Esophagus squamous epithelium (tissue), 5 donors: Measurements from ENCODE around the gene ADAMTSL1. TPM values are rescaled to one million over a fixed set of nuclear protein-coding genes. Genes with fewer than 3 reads are reported as not detected.

ENCODE experiments used
- DNase-seq: peaks from one replicate; lab custom pipeline; 2025; lab: John Stamatoyannopoulos, UW
- H3K27ac ChIP-seq, 4 donors: fragments of 200-600 bp; sonication (generic); one replicate each; pipeline ENCODE4 v1.5.1; 2016 to 2019; ENCODE audit warnings: mild to moderate bottlenecking in 1 of 4
- H3K27me3 ChIP-seq, 4 donors: fragments of 200-600 bp; sonication (generic); 1 replicate in 3 of 4; 2 replicates in 1 of 4; pipeline versions ENCODE4 v1.5.1 to v1.6.0; 2017 to 2021; ENCODE audit warnings: antibody characterized with exemption in 1 of 4
- H3K36me3 ChIP-seq, 3 donors: fragments of 200-600 bp; sonication (generic); one replicate each; pipeline ENCODE4 v1.5.1; 2016 to 2019
- H3K4me1 ChIP-seq, 3 donors: fragments of 200-600 bp; sonication (generic); one replicate each; pipeline ENCODE4 v1.5.1; 2017 to 2019
- H3K4me3 ChIP-seq, 4 donors: fragments of 200-600 bp; sonication (generic); 1 replicate in 3 of 4; 2 replicates in 1 of 4; pipeline ENCODE4 v1.5.1; 2016 to 2019; ENCODE audit warnings: mild to moderate bottlenecking in 2 of 4, moderate library complexity in 1 of 4
- H3K9me3 ChIP-seq, 3 donors: fragments of 200-600 bp; sonication (generic); one replicate each; pipeline ENCODE4 v1.5.1; 2016 to 2019
- POLR2A ChIP-seq, 4 donors: fragments of 450-650 bp; IDR thresholded peaks; one replicate each; pipeline ENCODE4 v1.6.1; 2017; ENCODE audit warnings: antibody characterized with exemption in 4 of 4, mild to moderate bottlenecking in 4 of 4, moderate library complexity in 3 of 4
- WGBS, 2 donors: methylation state at CpG; one replicate each; pipeline ENCODE4 v1.1.5; 2018; 5-methylcytosine and 5-hydroxymethylcytosine counted together
- intact Hi-C: fragments of 100-400 bp; cut with DNase I; formaldehyde crosslinking; loops from one replicate; pipeline ENCODE4 v1.15.0; 2022
- total RNA-seq, 4 donors: library from RNA; depleted of rRNA; stranded (reverse); fragments of >200 nt; gene quantifications; one replicate each; pipeline ENCODE4 v1.1.0, GENCODE V29; 2016
- TF ChIP-seq, protein P1 (sequence below), 6 experiments: fragments of 450-650 bp in 4 of 6; fragments of 200-600 bp in 2 of 6; sonication (generic) in 2 of 6; IDR thresholded peaks; one replicate each; pipeline ENCODE4 v1.5.1; 2016 to 2019; ENCODE audit warnings: antibody characterized with exemption in 6 of 6, mild to moderate bottlenecking in 4 of 6, moderate library complexity in 4 of 6
- donor health status: DM: yes; HTN: yes; CAD: no.

The ADAMTSL1 gene
- total RNA-seq, 4 donors from 2014 or later: 0.80 to 23.7 (median 2.3) TPM

DNA sequence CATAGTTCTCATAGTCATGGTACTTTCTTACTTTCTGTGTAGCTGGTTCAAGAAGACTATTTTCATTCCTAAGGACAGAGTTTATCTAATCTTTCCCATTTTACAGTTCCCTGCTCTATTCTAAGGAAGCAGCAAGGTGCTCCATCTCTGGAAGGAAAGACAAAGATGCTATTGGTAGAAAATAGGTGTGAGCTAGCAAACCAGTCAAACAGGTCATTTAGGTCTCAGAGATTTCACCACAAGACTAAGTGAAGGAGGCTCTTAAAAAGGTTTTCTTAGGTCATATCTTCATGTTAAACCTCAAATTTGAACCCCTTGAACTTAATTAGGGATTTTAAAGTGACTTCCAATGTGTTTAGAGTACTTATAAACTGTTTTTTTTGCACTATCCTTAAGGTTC lies 62.6 kb downstream of the ADAMTSL1 start:
- peaks cover 0 to 15% (median 0%) of the 10 kb centered on the region in 3 donors for H3K36me3 ChIP-seq
- no peak overlapping the region for H3K27ac ChIP-seq
- TF ChIP-seq, protein P1, sequence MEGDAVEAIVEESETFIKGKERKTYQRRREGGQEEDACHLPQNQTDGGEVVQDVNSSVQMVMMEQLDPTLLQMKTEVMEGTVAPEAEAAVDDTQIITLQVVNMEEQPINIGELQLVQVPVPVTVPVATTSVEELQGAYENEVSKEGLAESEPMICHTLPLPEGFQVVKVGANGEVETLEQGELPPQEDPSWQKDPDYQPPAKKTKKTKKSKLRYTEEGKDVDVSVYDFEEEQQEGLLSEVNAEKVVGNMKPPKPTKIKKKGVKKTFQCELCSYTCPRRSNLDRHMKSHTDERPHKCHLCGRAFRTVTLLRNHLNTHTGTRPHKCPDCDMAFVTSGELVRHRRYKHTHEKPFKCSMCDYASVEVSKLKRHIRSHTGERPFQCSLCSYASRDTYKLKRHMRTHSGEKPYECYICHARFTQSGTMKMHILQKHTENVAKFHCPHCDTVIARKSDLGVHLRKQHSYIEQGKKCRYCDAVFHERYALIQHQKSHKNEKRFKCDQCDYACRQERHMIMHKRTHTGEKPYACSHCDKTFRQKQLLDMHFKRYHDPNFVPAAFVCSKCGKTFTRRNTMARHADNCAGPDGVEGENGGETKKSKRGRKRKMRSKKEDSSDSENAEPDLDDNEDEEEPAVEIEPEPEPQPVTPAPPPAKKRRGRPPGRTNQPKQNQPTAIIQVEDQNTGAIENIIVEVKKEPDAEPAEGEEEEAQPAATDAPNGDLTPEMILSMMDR (IDR thresholded peaks at IDR 0.05): no peak
- TF ChIP-seq POLR2A (IDR thresholded peaks at IDR 0.05): no peak
- H3K4me3 ChIP-seq: no peak overlapping the region
- H3K27me3 ChIP-seq: no peaks in the 10 kb centered on the region
- no peak for DNase-seq
- no peaks in the 10 kb centered on the region for H3K4me1 ChIP-seq
- peaks cover 0 to 18% (median 9%) of the 10 kb centered on the region in 3 donors for H3K9me3 ChIP-seq
- intact Hi-C loops: no loop called here

DNA sequence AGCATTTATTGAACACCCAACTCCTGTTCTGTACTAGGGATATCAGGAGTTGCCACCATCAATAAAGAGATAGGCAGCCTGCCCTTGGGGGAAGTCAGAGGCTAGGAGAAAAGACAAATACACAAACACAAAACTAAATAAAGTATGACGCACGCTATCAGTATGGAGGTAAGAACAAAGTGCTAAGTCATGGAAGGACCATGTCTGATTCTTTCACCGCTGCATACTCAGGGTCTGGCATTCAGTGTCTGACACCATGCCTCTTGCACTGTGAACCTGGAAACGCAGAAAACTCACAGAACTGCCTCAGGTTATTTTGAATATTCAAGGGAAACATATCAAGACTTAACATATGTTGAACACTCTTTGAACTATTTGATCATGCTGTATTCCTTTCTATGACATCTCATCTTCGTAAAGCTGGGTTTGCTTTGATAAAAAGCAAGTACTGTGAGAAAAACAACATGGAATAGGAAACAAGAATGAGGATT lies 65.3 kb downstream of the ADAMTSL1 start:
- no peak for TF ChIP-seq POLR2A (IDR thresholded peaks at IDR 0.05)
- WGBS, 2 donors: 75 to 85% methylated on average over 5 of the region's 5 CpGs
- Histone ChIP-seq H3K27ac (no peak overlapping the region), H3K36me3 (peaks cover 0 to 13% (median 0%) of the 10 kb centered on the region in 3 donors), H3K27me3 (no peaks in the 10 kb centered on the region), H3K4me1 (peaks cover 0 to 7% (median 0%) of the 10 kb centered on the region in 3 donors), H3K9me3 (peaks cover 0 to 14% (median 9%) of the 10 kb centered on the region in 3 donors), H3K4me3 (no peak overlapping the region)
- intact Hi-C loops: no loop called here
- DNase-seq: no peak

DNA sequence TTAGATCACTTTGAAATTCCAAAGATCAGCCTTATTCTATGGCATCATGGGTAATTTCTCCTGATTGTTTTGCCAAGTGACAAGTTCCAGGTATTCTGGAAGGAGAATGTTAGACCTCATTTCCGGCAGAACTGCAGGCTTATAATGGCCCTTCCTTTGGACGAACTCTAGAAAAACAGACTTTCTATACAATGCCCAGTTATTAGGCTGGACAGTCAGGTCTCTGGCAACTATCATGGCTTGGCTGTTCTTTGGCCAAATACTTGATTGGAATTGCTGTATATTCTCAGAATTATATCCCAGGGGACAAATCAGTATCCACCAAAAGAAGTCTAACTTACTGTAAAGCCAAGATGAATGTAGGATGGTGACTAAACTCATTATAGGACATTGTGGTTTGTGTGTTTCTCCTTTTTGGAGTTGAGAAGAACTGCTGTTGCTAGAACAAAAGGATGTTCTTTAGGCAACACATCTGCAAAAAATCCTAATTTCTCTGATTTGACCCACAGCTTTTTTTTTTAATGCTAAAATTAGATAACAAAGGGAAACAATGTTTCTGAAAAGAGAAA lies 69.0 kb downstream of the ADAMTSL1 start:
- Histone ChIP-seq H3K27me3 (no peaks in the 10 kb centered on the region), H3K27ac (peak overlapping the region in 1 of 4 donors; percentile 0), H3K36me3 (no peaks in the 10 kb centered on the region), H3K4me3 (no peak overlapping the region), H3K4me1 (peaks cover 0 to 7% (median 0%) of the 10 kb centered on the region in 3 donors), H3K9me3 (no peaks in the 10 kb centered on the region)
- DNase-seq: no peak
- TF ChIP-seq, protein P1 (IDR thresholded peaks at IDR 0.05): no peak
- TF ChIP-seq POLR2A (IDR thresholded peaks at IDR 0.05): no peak
- WGBS, 2 donors: 78 to 97% methylated on average over 2 of the region's 2 CpGs
- intact Hi-C loops: no loop called here

DNA sequence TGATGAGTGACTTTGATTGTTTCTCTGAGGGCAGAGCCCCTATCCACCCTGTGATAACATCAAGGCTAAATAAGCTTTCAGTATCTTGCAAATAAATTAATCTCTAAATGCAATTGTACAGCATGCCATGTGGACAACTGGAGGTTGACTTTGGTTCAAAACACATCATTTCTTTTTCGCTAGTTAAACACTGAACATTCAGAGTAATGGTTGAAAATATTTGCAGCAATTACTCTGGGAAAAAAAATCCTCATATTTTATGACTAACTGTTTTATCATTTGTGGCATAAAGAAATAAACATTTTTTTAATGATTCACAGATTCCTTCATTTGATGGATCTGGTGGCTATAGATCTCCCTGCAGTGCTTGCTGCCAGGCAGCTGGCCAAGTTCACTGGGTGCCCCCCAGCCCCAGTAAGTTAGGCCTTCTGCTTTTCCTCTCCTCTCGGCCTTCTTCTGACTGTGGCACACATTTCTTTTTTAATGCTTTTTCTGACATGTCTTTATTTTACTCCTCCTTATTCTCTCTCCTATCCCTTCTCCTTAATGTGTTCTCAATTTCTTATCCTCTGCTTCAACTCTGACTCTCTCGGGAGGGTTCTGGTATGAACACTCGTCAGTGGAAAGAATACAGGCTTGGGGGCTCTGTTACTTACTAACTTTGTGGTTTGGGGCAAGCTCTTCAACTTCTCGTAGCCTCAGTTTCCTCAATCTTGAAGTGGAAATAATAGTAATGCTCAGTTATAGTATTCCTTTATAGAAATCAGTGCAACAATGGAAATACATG lies 69.6 kb downstream of the ADAMTSL1 start:
- Histone ChIP-seq H3K9me3 (no peaks in the 10 kb centered on the region), H3K27ac (peak overlapping the region in 1 of 4 donors; percentile 0), H3K27me3 (no peaks in the 10 kb centered on the region), H3K36me3 (no peaks in the 10 kb centered on the region), H3K4me3 (no peak overlapping the region), H3K4me1 (peaks cover 0 to 7% (median 0%) of the 10 kb centered on the region in 3 donors)
- intact Hi-C loops: no loop called here
- no peak for DNase-seq
- WGBS, 2 donors: 66 to 80% methylated on average over 5 of the region's 5 CpGs
- TF ChIP-seq POLR2A (IDR thresholded peaks at IDR 0.05): no peak
- TF ChIP-seq, protein P1 (IDR thresholded peaks at IDR 0.05): no peak

DNA sequence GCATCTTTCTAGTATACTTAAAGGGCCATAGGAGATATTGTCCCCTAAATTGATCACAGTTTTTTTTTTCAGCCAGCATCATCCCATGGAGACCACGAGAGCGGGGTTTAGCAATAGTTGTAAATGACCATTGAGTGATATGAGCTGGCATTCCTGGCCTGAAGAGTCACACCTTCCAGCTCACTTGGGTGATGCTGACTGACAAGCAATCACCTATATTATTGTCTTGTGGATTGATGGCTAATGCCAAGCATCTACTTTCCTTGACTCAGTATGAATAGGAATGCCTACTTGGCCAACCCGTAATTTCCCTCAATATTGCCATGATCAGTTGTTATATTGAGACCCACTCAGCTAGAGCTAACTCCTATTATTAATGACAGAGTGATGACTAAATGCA lies 70.5 kb downstream of the ADAMTSL1 start:
- DNase-seq: no peak
- Histone ChIP-seq H3K36me3 (no peaks in the 10 kb centered on the region), H3K27ac (no peak overlapping the region), H3K4me1 (peaks cover 0 to 7% (median 0%) of the 10 kb centered on the region in 3 donors), H3K4me3 (no peak overlapping the region), H3K9me3 (no peaks in the 10 kb centered on the region), H3K27me3 (no peaks in the 10 kb centered on the region)
- intact Hi-C loops: no loop called here
- TF ChIP-seq POLR2A (IDR thresholded peaks at IDR 0.05): no peak
- TF ChIP-seq, protein P1 (IDR thresholded peaks at IDR 0.05): no peak
- 79 to 81% methylated on average over 3 of the region's 3 CpGs for WGBS, 2 donors
